GM13977 (cell line): ENCODE results near the gene KIF27.
A peak's percentile ranks its signal among the peaks of the same experiment; 100 is the strongest.
"Not testable (repeated sequence)": the region's sequence is repeated elsewhere in the genome, so short reads cannot be mapped to it uniquely, and the experiment has no call there.

Experiments
- DNase-seq: peaks from one replicate; pipeline ENCODE4 v3.0.0; 2012; ENCODE audit warnings: low spot score
- in situ Hi-C: fragments of 300-500 bp; cut with MboI; formaldehyde crosslinking; loops from one replicate; pipeline ENCODE4 v1.12.0; 2022; ENCODE audit warnings: low sequenced_read_pairs, low pct_unique_long_range_greater_than_20kb, mixed read lengths, inconsistent platforms; ENCODE audit not compliant: unreplicated experiment
- TF ChIP-seq, protein P1 (sequence below): IDR thresholded peaks from 2 replicates; pipeline ENCODE4 v1.5.1; 2012; ENCODE audit warnings: mild to moderate bottlenecking, control low read depth; ENCODE audit not compliant: insufficient read depth; ENCODE audit errors: extremely low read depth, missing control alignments

KIF27 gene

DNA sequence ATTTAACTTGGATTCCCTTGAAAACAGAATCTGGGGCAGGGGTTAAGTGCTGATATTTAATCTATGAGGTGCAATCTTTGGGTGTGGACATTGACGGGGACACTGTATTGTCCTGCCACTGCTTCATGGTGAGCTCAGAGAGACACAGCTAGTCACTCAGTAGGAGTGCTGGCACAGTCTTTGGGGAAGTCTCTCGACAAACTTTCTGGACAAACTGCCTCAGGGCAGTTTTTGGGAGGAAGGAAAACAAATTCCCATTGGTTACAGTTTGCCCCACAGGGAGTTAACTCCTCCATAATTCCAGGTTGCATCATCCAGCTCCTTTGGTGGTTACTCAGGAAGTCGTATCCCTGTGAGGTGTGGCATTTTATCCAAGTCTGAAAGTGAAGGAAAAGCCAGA lies 40.9 kb upstream of the KIF27 start:
- in situ Hi-C loops: no loop called here
- DNase-seq: no peak
- TF ChIP-seq, protein P1, sequence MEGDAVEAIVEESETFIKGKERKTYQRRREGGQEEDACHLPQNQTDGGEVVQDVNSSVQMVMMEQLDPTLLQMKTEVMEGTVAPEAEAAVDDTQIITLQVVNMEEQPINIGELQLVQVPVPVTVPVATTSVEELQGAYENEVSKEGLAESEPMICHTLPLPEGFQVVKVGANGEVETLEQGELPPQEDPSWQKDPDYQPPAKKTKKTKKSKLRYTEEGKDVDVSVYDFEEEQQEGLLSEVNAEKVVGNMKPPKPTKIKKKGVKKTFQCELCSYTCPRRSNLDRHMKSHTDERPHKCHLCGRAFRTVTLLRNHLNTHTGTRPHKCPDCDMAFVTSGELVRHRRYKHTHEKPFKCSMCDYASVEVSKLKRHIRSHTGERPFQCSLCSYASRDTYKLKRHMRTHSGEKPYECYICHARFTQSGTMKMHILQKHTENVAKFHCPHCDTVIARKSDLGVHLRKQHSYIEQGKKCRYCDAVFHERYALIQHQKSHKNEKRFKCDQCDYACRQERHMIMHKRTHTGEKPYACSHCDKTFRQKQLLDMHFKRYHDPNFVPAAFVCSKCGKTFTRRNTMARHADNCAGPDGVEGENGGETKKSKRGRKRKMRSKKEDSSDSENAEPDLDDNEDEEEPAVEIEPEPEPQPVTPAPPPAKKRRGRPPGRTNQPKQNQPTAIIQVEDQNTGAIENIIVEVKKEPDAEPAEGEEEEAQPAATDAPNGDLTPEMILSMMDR: no peak

DNA sequence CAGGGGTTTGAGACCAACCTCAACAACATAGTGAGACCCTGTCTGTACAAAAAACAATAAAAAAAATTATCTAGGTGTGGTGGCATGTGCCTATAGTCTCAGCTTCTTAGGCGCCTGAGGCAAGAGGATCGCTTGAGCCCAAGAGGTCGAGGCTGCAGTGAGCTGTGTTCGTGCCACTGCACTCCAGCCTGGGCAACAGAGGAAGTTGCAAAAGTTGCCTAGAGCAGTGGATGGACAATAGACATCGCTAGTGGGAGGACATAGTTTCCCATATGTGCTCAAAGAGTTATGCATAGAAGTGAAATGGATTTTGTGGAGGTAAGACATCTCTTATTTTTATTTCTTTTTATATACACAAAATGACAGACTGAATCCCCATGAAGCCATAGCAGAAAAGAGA lies 39.8 kb upstream of the KIF27 start:
- DNase-seq: no peak
- TF ChIP-seq, protein P1: no peak
- in situ Hi-C loops: no loop called here

DNA sequence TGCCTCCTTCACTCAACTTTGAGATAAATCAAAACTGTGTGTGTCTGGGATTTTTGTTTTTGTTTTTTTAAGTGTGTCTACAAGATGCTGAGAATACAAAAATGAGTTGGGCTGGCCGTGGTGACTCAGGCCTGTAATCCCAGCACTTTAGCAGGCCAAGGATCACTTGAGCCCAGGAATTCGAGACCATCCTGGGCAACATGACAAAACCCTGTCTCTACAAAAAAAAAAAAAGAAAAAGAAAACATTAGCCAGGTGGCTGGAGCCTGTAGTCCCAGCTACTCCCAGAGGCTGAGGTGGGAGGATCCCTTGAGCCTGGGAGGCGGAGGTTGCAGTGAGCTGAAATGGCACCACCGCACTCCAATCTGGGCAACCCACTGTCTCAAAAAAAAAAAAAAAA lies 37.8 kb upstream of the KIF27 start:
- TF ChIP-seq, protein P1: no peak
- in situ Hi-C loops: no loop called here
- no peak for DNase-seq

DNA sequence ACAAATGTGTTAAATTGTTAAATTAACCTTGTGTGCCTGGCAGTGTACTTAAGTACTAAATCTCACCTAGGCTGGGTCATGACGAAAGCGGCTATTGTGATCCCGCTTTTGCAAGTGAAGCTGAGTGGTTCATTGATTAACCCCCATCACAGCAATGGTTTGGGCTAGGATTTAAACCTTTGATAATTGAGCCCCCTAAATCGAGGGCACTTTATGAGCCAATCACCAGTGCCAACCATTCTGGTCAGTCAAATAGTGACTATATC lies 35.9 kb upstream of the KIF27 start:
- in situ Hi-C loops: no loop called here
- TF ChIP-seq, protein P1: no peak
- DNase-seq: no peak

DNA sequence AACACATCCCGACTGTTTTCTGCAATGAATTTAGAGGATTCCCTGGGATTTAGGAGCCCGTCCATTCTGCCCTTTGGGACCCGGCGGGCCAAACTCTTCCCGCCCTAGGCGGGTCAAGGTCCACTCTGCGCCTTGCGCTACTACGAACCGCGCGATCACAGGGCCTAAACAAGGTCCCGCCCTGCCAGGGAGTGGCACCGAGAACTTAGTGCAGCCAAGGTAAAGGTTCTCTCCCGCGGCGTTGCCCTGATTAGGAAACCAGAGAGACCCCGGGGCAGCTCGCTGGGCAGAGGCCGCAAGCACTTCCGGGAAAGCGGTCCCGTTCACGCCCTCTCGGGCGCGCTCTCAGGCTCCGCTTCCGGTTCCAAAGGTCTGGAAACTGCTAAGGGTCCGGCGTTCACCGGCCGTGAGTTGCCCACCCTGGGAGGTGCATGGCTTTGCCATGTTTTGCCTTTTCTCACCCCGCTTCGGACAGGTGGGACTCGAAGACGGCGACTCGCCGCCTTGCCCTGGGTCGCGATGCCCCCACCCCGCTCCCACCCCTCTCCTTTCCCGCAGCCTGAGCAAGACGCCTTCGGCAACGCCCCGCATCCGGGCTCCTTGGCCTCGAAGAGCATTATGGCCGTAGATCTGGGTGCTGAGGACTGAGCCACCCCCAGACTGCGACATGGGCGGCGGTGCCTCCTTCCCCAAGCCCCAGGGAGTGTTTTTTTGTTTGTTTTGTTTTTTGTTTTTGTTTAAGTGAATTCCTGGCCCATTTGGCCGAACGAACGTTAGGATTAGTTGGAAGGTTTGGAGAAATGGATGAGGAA lies 35.4 kb upstream of the KIF27 start:
- TF ChIP-seq, protein P1: no peak
- DNase-seq: peak; percentile 70
- in situ Hi-C loops: no loop called here

DNA sequence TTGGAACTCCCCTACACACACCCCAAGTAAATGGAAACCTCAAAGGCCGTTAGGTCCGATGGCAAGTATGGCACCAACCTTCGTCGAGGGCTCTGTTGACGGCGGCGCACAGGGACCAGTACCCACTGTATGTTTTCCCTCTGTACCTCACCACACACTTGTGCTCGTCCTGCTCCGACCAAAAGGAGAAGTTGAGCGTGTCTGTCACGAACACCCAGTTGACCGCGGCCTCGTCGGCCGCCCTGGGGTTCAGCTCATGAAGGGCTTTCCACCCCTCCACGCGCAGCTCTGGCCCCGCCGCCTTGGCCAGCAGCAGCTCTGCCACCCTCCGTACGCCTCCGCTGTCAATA lies 34.8 kb upstream of the KIF27 start:
- TF ChIP-seq, protein P1: no peak
- DNase-seq: peak; percentile 33
- in situ Hi-C loops: no loop called here

DNA sequence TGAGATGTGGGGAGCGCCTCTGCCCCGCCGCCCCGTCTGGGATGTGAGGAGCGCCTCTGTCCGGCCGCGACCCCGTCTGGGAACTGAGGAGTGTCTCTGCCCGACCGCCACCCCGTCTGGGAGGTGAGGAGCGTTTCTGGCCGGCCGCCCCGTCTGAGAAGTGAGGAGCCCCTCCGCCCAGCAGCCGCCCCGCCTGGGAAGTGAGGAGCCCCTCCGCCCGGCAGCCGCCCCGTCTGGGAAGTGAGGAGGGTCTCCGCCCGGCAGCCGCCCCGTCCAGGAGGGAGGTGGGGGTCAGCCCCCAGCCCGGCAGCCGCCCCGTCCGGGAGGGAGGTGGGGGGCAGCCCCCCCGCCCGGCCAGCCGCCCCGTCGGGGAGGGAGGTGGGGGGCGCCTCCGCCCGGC lies 26.9 kb upstream of the KIF27 start:
- in situ Hi-C loops: loop anchor here (25.0 kb wide), 1 partner anchor 214 kb away; no protein-coding TSS in a partner anchor
- not testable (repeated sequence) for DNase-seq
